ENCODE results near the gene GRIK4.
"Not testable (repeated sequence)": the region's sequence is repeated elsewhere in the genome, so short reads cannot be mapped to it uniquely, and the experiment has no call there.

The GRIK4 gene

GRCh38 chr11:120577041-120577440 lies 65.5 kb downstream of the GRIK4 start:
- no peak for DNase-seq

- no peak for DNase-seq
These were observed 66.2 kb downstream of the GRIK4 start for GRCh38 chr11:120577624-120578363.

GRCh38 chr11:120578596-120579154 lies 67.1 kb downstream of the GRIK4 start:
- no peak for DNase-seq

- no peak for DNase-seq
These were observed 68.1 kb downstream of the GRIK4 start for GRCh38 chr11:120579611-120580031.

GRCh38 chr11:120581313-120581712 lies 69.8 kb downstream of the GRIK4 start:
- no peak for DNase-seq

GRCh38 chr11:120582535-120582934 lies 71.0 kb downstream of the GRIK4 start:
- not testable (repeated sequence) for DNase-seq

- DNase-seq = no peak
These were observed 74.5 kb downstream of the GRIK4 start for GRCh38 chr11:120586072-120586471.

- DNase-seq = no peak
These were observed 75.2 kb downstream of the GRIK4 start for GRCh38 chr11:120586728-120587127.

GRCh38 chr11:120587299-120587698 lies 75.8 kb downstream of the GRIK4 start:
- DNase-seq = no peak

GRCh38 chr11:120589376-120589775 lies 77.8 kb downstream of the GRIK4 start:
- DNase-seq = no peak

- DNase-seq = no peak
These were observed 78.9 kb downstream of the GRIK4 start for GRCh38 chr11:120590472-120590871.

- no peak for DNase-seq
These were observed 83.2 kb downstream of the GRIK4 start for GRCh38 chr11:120594746-120595145.

GRCh38 chr11:120595557-120595956 lies 84.0 kb downstream of the GRIK4 start:
- DNase-seq = no peak

- no peak for DNase-seq
These were observed 86.0 kb downstream of the GRIK4 start for GRCh38 chr11:120597250-120598215.

GRCh38 chr11:120598517-120599257 lies 87.1 kb downstream of the GRIK4 start:
- no peak for DNase-seq

GRCh38 chr11:120599816-120600420 lies 88.4 kb downstream of the GRIK4 start:
- no peak for DNase-seq

- no peak for DNase-seq
These were observed 90.0 kb downstream of the GRIK4 start for GRCh38 chr11:120601536-120601935.

GRCh38 chr11:120603071-120603470 lies 91.5 kb downstream of the GRIK4 start:
- DNase-seq = no peak

GRCh38 chr11:120605469-120605868 lies 93.9 kb downstream of the GRIK4 start:
- DNase-seq = no peak

- no peak for DNase-seq
These were observed 94.9 kb downstream of the GRIK4 start for GRCh38 chr11:120606211-120607010.

GRCh38 chr11:120608061-120608460 lies 96.5 kb downstream of the GRIK4 start:
- no peak for DNase-seq

All from activated CD4-positive, alpha-beta T cell treated with anti-CD3 and anti-CD28 coated beads, Interleukin-2, amount 50 U/mL, for 1 hour (primary cell).